ENCODE data around the gene SCAMP2. TPM values are rescaled to one million over a fixed set of nuclear protein-coding genes. Genes with fewer than 3 reads are reported as not detected.

SCAMP2 gene
- total and polyA plus RNA-seq, 10 of the 15 experiments (the other 5 are each of a cell fraction or from before 2014, with no cell fraction given): 10.9 to 158 (median 99.6) TPM

GRCh38 chr15:74842581-74843444, 30.4 kb downstream of the SCAMP2 start, which contains the start of gene ULK3 (continued):
- TF ChIP-seq ZNF592 (IDR thresholded peaks at IDR 0.05): peak; percentile 63; the same call in 1 of the 2 replicates
- 0 out of 2 replicates have a peak, but pooled peaks have one; percentile 30 for TF ChIP-seq PAX5 (IDR thresholded peaks at IDR 0.05; ENCODE audit: borderline replicate concordance, low read depth, low read length)
- TF ChIP-seq NR2F1 (conservative IDR thresholded peaks at IDR 0.05): peak; percentile 78; the same call in 1 of the 2 replicates
- peak; percentile 47; the same call in 1 of the 2 replicates for TF ChIP-seq EED (IDR thresholded peaks at IDR 0.05; ENCODE audit: low read depth)
- peak; percentile 91 for TF ChIP-seq MEF2B (IDR thresholded peaks at IDR 0.05; ENCODE audit: partially characterized antibody, poor library complexity, severe bottlenecking)
- TF ChIP-seq TCF12 (IDR thresholded peaks at IDR 0.05; ENCODE audit: low read depth, low read length): no peak
- TF ChIP-seq NR2C1 (IDR thresholded peaks at IDR 0.05): peak; percentile 41
- TF ChIP-seq SRF (IDR thresholded peaks at IDR 0.05; ENCODE audit: low read depth in 2 of 2, low read length in 2 of 2): 0 out of 4 replicates have a peak, but pooled peaks of 1 of the 2 experiments have one; percentile 16
- TF ChIP-seq MTA3 (IDR thresholded peaks at IDR 0.05; ENCODE audit: borderline replicate concordance, low read length): peak; percentile 15; the same call in 1 of the 2 replicates
- TF ChIP-seq E2F8 (IDR thresholded peaks at IDR 0.05; ENCODE audit: low read depth, partially characterized antibody): no peak
- peak; percentile 39; the same call in 1 of the 2 replicates for TF ChIP-seq TBL1XR1 (IDR thresholded peaks at IDR 0.05; ENCODE audit: low read depth, low read length)
- TF ChIP-seq SIX5 (IDR thresholded peaks at IDR 0.05; ENCODE audit: low read depth, low read length, severe bottlenecking): no peak
- TF ChIP-seq PRDM15 (CRISPR knock-in tag; IDR thresholded peaks at IDR 0.05): no peak
- TF ChIP-seq, protein P1, sequence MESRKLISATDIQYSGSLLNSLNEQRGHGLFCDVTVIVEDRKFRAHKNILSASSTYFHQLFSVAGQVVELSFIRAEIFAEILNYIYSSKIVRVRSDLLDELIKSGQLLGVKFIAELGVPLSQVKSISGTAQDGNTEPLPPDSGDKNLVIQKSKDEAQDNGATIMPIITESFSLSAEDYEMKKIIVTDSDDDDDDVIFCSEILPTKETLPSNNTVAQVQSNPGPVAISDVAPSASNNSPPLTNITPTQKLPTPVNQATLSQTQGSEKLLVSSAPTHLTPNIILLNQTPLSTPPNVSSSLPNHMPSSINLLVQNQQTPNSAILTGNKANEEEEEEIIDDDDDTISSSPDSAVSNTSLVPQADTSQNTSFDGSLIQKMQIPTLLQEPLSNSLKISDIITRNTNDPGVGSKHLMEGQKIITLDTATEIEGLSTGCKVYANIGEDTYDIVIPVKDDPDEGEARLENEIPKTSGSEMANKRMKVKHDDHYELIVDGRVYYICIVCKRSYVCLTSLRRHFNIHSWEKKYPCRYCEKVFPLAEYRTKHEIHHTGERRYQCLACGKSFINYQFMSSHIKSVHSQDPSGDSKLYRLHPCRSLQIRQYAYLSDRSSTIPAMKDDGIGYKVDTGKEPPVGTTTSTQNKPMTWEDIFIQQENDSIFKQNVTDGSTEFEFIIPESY (IDR thresholded peaks at IDR 0.05): no peak
- peak; percentile 37; the same call in 1 of the 2 replicates for TF ChIP-seq MEF2A (IDR thresholded peaks at IDR 0.05; ENCODE audit: insufficient read depth, low read depth, low read length)
- no peak for TF ChIP-seq CBFB (IDR thresholded peaks at IDR 0.05; ENCODE audit: low read depth)
